Stomach (tissue), 4 donors: ENCODE measurements around the gene NDUFAF3.

Experiments
- POLR2A ChIP-seq, 4 donors: fragments of 450-650 bp; IDR thresholded peaks; one replicate each; pipeline ENCODE4 v1.6.1; 2016; ENCODE audit warnings: antibody characterized with exemption in 4 of 4, control low read depth in 2 of 4, mild to moderate bottlenecking in 1 of 4, moderate library complexity in 1 of 4
- TF ChIP-seq, protein P1 (sequence below), 7 experiments: fragments of 450-650 bp in 4 of 7; fragments of 200-600 bp in 3 of 7; sonication (generic) in 3 of 7; IDR thresholded peaks; one replicate each; pipeline ENCODE4 v1.5.1; 2016 to 2019; ENCODE audit warnings: antibody characterized with exemption in 7 of 7, control low read depth in 2 of 7, mild to moderate bottlenecking in 1 of 7

GRCh38 chr3:49007068-49007770 is 14.7 kb upstream of the NDUFAF3 start, which contains the start of gene WDR6:
- TF ChIP-seq, protein P1, sequence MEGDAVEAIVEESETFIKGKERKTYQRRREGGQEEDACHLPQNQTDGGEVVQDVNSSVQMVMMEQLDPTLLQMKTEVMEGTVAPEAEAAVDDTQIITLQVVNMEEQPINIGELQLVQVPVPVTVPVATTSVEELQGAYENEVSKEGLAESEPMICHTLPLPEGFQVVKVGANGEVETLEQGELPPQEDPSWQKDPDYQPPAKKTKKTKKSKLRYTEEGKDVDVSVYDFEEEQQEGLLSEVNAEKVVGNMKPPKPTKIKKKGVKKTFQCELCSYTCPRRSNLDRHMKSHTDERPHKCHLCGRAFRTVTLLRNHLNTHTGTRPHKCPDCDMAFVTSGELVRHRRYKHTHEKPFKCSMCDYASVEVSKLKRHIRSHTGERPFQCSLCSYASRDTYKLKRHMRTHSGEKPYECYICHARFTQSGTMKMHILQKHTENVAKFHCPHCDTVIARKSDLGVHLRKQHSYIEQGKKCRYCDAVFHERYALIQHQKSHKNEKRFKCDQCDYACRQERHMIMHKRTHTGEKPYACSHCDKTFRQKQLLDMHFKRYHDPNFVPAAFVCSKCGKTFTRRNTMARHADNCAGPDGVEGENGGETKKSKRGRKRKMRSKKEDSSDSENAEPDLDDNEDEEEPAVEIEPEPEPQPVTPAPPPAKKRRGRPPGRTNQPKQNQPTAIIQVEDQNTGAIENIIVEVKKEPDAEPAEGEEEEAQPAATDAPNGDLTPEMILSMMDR (IDR thresholded peaks at IDR 0.05) = peak in 2 of 7 experiments; percentile 57 to 58
- TF ChIP-seq POLR2A (IDR thresholded peaks at IDR 0.05) = no peak
